ENCODE results near the gene PNRC2. TPM values are rescaled to one million over a fixed set of nuclear protein-coding genes. Genes with fewer than 3 reads are reported as not detected.

PNRC2 gene, protein sequence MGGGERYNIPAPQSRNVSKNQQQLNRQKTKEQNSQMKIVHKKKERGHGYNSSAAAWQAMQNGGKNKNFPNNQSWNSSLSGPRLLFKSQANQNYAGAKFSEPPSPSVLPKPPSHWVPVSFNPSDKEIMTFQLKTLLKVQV
- 74.1 TPM for polyA plus RNA-seq (2013, experiment 1 of 2)
- polyA plus RNA-seq (2013, experiment 2 of 2) = 72.8 TPM

DNA sequence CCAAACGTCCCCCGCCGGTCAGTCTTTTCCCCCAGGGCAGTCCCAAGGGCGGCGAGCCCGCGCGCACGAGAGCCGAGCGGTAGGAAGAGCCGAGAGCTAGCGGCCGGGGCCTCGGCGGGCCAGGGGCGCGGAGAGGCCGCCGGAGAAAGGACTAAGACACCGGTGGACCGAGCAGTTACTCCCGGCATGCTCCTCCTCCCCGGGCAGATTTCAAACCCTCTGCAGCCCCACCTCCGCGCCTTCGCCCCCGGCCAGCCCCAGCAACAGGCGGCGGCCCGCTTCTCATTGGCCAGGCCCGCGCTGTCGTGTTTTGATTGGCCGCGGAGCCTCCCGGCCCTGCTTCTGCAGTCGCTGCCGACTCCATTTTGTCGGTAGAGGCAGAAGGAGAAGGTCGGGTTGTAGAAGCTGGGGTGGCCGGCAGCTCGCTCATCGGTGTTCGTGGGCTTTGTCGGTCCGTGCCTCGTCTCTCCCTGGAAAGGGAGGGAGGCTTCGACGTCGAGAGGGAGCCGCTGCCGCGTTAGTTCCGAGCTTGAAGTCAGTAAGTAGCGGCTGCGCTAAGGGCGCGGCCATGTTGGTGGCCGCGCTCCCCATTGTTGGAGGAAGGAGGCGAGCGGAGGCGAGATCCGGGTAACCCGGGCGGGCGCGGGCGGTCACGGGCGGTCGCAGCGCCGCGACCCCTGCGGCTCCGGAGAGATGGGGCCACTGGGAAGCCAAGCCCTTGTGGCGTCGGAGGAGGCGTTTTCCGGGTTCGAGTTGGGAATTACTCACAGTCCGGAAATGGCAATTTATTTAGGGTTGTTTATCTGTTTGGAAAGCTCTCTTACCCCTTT, at the start of gene PNRC2:
TSS of gene PNRC2 (plus strand) at position 368 of the 830 bp plus-strand sequence. CDS start 1,630 bp downstream, outside the sequence.
- H3K18ac ChIP-seq (ENCODE audit: low read depth in 1 of 2, low read length in 2 of 2) = peak within 1 kb of the TSS; percentile 95 to 99
- peak within 1 kb of the TSS; percentile 91 for H2AK5ac ChIP-seq (ENCODE audit: low read length, severe bottlenecking)
- H3K27ac ChIP-seq (ENCODE audit: low read length, poor library complexity, severe bottlenecking) = peak within 1 kb of the TSS; percentile 99
- H4K8ac ChIP-seq (ENCODE audit: low read length) = peak within 1 kb of the TSS; percentile 96
- no peaks in the 10 kb centered on the region for H3K27me3 ChIP-seq (ENCODE audit: control insufficient read depth in 1 of 2, insufficient read depth in 1 of 2, low read length in 2 of 2)
- H3K14ac ChIP-seq (ENCODE audit: low read length in 2 of 2) = peak within 1 kb of the TSS; percentile 74 to 94
- peak within 1 kb of the TSS; percentile 95 for H2BK120ac ChIP-seq (ENCODE audit: low read depth, low read length)
- peak within 1 kb of the TSS; percentile 79 to 83 for H3K23ac ChIP-seq (ENCODE audit: low read length in 2 of 2)
- H3K36me3 ChIP-seq (ENCODE audit: control insufficient read depth in 1 of 2, insufficient read depth in 2 of 2, low read depth in 1 of 2, low read length in 2 of 2) = peaks cover 0 to 33% of the 10 kb centered on the region in 2 experiments
- peaks cover 7% of the 10 kb centered on the region for H3K4me1 ChIP-seq (ENCODE audit: control insufficient read depth, insufficient read depth, low read depth, low read length)
- peak within 1 kb of the TSS; percentile 100 for H2BK15ac ChIP-seq (ENCODE audit: low read depth, poor library complexity, severe bottlenecking)
- WGBS = under 1% methylated on average over 65 of the region's 84 CpGs
- H3K4me2 ChIP-seq (ENCODE audit: low read length, poor library complexity, severe bottlenecking) = peak within 1 kb of the TSS; percentile 99
- H2BK5ac ChIP-seq (ENCODE audit: low read depth, low read length, poor library complexity, severe bottlenecking) = peak within 1 kb of the TSS; percentile 99
- peak within 1 kb of the TSS; percentile 100 for H3K9ac ChIP-seq (ENCODE audit: low read length)
- no peaks in the 10 kb centered on the region for H3K79me1 ChIP-seq (replicated peaks; ENCODE audit: low read length, poor library complexity, severe bottlenecking)
- H4K91ac ChIP-seq (ENCODE audit: low read length) = peak within 1 kb of the TSS; percentile 99
- H3K4ac ChIP-seq (ENCODE audit: low read depth in 1 of 2, low read length in 2 of 2) = peak within 1 kb of the TSS; percentile 99 to 100
- peak within 1 kb of the TSS in 1 of 2 experiments; percentile 57 for H2BK12ac ChIP-seq (ENCODE audit: low read length in 2 of 2)
- peak; percentile 97 for DNase-seq
- no peaks in the 10 kb centered on the region for H3K9me3 ChIP-seq (ENCODE audit: control insufficient read depth, low read length)
- H2AFZ ChIP-seq (ENCODE audit: low read depth, low read length) = no peak within 1 kb of the TSS
- H3K4me3 ChIP-seq (ENCODE audit: insufficient read depth in 1 of 2, low read depth in 1 of 2, low read length in 2 of 2) = peak within 1 kb of the TSS; percentile 91 to 95

DNA sequence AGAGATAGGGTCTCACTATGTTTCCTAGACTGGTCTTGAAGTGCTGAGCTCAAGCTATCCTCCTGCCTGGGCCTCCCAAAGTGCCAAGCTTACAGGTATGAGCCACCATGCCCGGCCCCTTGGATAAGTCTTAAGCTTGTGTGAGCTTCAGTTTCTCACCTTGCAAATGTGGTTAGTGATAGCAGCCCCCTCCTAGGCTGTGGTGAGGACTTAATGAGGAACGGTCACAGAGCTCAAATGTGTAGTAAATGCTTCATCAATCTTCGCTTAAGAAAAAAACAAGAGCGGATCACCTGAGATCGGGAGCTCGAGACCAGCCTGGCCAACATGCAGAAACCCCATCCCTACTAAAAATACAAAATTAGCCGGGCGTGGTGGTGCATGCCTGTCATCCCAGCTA, 49.5 kb upstream of the PNRC2 start:
- peaks cover 12 to 55% of the 10 kb centered on the region in 2 experiments for H3K27me3 ChIP-seq (ENCODE audit: control insufficient read depth in 1 of 2, insufficient read depth in 1 of 2, low read length in 2 of 2)
- no peak overlapping the region for H2BK5ac ChIP-seq (ENCODE audit: low read depth, low read length, poor library complexity, severe bottlenecking)
- H3K36me3 ChIP-seq (ENCODE audit: control insufficient read depth in 1 of 2, insufficient read depth in 2 of 2, low read depth in 1 of 2, low read length in 2 of 2) = no peaks in the 10 kb centered on the region

DNA sequence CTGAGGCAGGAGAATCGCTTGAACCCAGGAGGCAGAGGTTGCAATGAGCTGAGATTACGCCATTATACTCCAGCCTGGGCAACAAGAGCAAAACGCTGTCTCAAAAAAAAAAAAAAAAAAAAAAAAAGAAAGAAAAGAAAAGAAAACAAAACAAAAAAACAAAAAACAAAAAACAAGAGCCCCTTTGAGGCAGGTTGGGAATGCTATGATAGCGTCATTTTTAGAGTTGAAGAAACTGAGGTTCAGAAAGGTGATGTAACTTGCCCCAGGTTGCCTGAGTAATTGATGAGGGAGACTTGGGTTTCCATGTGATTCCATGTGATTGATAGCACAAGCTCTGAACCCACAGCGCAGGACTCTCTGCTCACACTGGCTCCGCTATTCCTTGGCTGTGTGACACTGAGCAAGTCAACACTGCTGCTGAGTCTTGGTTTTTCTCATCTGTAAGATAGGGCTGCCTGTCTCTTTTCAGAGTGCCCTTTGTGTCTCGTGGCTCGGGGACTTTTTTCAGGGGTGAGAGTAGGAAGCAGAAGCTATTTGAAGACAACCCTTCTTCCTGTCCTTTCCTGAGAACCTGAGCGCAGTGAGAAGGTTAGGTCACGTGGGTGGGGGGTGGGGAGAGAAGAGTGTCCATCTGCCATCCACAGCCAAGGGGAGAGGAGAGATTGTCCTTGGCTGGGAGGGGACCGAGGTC, 48.9 kb upstream of the PNRC2 start:
- H3K14ac ChIP-seq (ENCODE audit: low read length in 2 of 2) = no peak overlapping the region
- H2BK120ac ChIP-seq (ENCODE audit: low read depth, low read length) = no peak overlapping the region
- H3K4ac ChIP-seq (ENCODE audit: low read depth in 1 of 2, low read length in 2 of 2) = no peak overlapping the region
- no peaks in the 10 kb centered on the region for H3K4me1 ChIP-seq (ENCODE audit: control insufficient read depth, insufficient read depth, low read depth, low read length)
- H3K79me1 ChIP-seq (replicated peaks; ENCODE audit: low read length, poor library complexity, severe bottlenecking) = no peaks in the 10 kb centered on the region
- no peak overlapping the region for H2BK12ac ChIP-seq (ENCODE audit: low read length in 2 of 2)
- no peak overlapping the region for H2BK15ac ChIP-seq (ENCODE audit: low read depth, poor library complexity, severe bottlenecking)
- no peak overlapping the region for H2AK5ac ChIP-seq (ENCODE audit: low read length, severe bottlenecking)
- 83% methylated on average over 8 of the region's 11 CpGs for WGBS
- H3K18ac ChIP-seq (ENCODE audit: low read depth in 1 of 2, low read length in 2 of 2) = no peak overlapping the region
- no peak overlapping the region for H3K4me2 ChIP-seq (ENCODE audit: low read length, poor library complexity, severe bottlenecking)
- peaks cover 12 to 53% of the 10 kb centered on the region in 2 experiments for H3K27me3 ChIP-seq (ENCODE audit: control insufficient read depth in 1 of 2, insufficient read depth in 1 of 2, low read length in 2 of 2)
- no peak overlapping the region for H3K23ac ChIP-seq (ENCODE audit: low read length in 2 of 2)
- no peak overlapping the region for H4K8ac ChIP-seq (ENCODE audit: low read length)
- no peaks in the 10 kb centered on the region for H3K36me3 ChIP-seq (ENCODE audit: control insufficient read depth in 1 of 2, insufficient read depth in 2 of 2, low read depth in 1 of 2, low read length in 2 of 2)
- no peak overlapping the region for H3K4me3 ChIP-seq (ENCODE audit: insufficient read depth in 1 of 2, low read depth in 1 of 2, low read length in 2 of 2)
- no peak overlapping the region for H4K91ac ChIP-seq (ENCODE audit: low read length)
- no peaks in the 10 kb centered on the region for H3K9me3 ChIP-seq (ENCODE audit: control insufficient read depth, low read length)
- DNase-seq = no peak
- H2BK5ac ChIP-seq (ENCODE audit: low read depth, low read length, poor library complexity, severe bottlenecking) = no peak overlapping the region
- no peak overlapping the region for H3K27ac ChIP-seq (ENCODE audit: low read length, poor library complexity, severe bottlenecking)
- H3K9ac ChIP-seq (ENCODE audit: low read length) = no peak overlapping the region
- no peak overlapping the region for H2AFZ ChIP-seq (ENCODE audit: low read depth, low read length)

More for the DNA sequence above, 49.5 kb upstream of the PNRC2 start:
- Histone ChIP-seq H3K4me3 (ENCODE audit: insufficient read depth in 1 of 2, low read depth in 1 of 2, low read length in 2 of 2) (no peak overlapping the region), H2BK12ac (ENCODE audit: low read length in 2 of 2) (no peak overlapping the region), H3K4me1 (ENCODE audit: control insufficient read depth, insufficient read depth, low read depth, low read length) (no peaks in the 10 kb centered on the region), H3K14ac (ENCODE audit: low read length in 2 of 2) (no peak overlapping the region), H3K27ac (ENCODE audit: low read length, poor library complexity, severe bottlenecking) (no peak overlapping the region), H2BK15ac (ENCODE audit: low read depth, poor library complexity, severe bottlenecking) (no peak overlapping the region), H4K8ac (ENCODE audit: low read length) (no peak overlapping the region), H3K79me1 (replicated peaks; ENCODE audit: low read length, poor library complexity, severe bottlenecking) (no peaks in the 10 kb centered on the region), H3K4ac (ENCODE audit: low read depth in 1 of 2, low read length in 2 of 2) (no peak overlapping the region), H4K91ac (ENCODE audit: low read length) (no peak overlapping the region), H3K9ac (ENCODE audit: low read length) (no peak overlapping the region), H3K4me2 (ENCODE audit: low read length, poor library complexity, severe bottlenecking) (no peak overlapping the region), H2BK120ac (ENCODE audit: low read depth, low read length) (no peak overlapping the region), H3K23ac (ENCODE audit: low read length in 2 of 2) (no peak overlapping the region), H2AK5ac (ENCODE audit: low read length, severe bottlenecking) (no peak overlapping the region), H3K9me3 (ENCODE audit: control insufficient read depth, low read length) (no peaks in the 10 kb centered on the region), H3K18ac (ENCODE audit: low read depth in 1 of 2, low read length in 2 of 2) (no peak overlapping the region), H2AFZ (ENCODE audit: low read depth, low read length) (no peak overlapping the region)
- 91% methylated on average over 6 of the region's 8 CpGs for WGBS
- DNase-seq = no peak

DNA sequence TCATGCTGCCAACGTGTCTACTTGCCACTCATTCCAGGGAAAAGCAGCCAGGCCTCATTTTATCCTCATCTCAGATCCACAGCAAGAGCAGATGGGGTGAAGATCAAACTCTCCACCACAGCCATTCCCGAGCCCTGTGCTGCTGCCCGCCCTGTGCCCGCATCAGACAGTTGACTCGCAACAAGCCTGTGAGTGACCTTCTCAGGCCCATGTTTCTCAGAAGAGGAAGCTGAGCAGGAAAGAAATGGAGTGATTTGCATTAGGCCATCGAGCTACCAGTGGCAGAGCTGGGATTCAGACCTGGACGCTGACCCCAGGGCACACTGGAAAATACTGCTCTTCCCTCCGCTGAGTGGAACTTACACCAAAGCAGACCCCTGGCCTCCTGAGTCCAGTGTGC, 47.7 kb upstream of the PNRC2 start:
- no peak overlapping the region for H4K8ac ChIP-seq (ENCODE audit: low read length)
- H3K4me3 ChIP-seq (ENCODE audit: insufficient read depth in 1 of 2, low read depth in 1 of 2, low read length in 2 of 2) = no peak overlapping the region
- no peak overlapping the region for H2BK5ac ChIP-seq (ENCODE audit: low read depth, low read length, poor library complexity, severe bottlenecking)
- H2AFZ ChIP-seq (ENCODE audit: low read depth, low read length) = no peak overlapping the region
- H3K4me2 ChIP-seq (ENCODE audit: low read length, poor library complexity, severe bottlenecking) = no peak overlapping the region
- no peaks in the 10 kb centered on the region for H3K79me1 ChIP-seq (replicated peaks; ENCODE audit: low read length, poor library complexity, severe bottlenecking)
- no peak overlapping the region for H2BK12ac ChIP-seq (ENCODE audit: low read length in 2 of 2)
- H3K36me3 ChIP-seq (ENCODE audit: control insufficient read depth in 1 of 2, insufficient read depth in 2 of 2, low read depth in 1 of 2, low read length in 2 of 2) = no peaks in the 10 kb centered on the region
- no peak for DNase-seq
- H3K9ac ChIP-seq (ENCODE audit: low read length) = no peak overlapping the region
- H3K4ac ChIP-seq (ENCODE audit: low read depth in 1 of 2, low read length in 2 of 2) = no peak overlapping the region
- no peak overlapping the region for H3K27ac ChIP-seq (ENCODE audit: low read length, poor library complexity, severe bottlenecking)
- WGBS = 85% methylated on average over 8 of the region's 8 CpGs
- no peak overlapping the region for H4K91ac ChIP-seq (ENCODE audit: low read length)
- no peak overlapping the region for H2BK15ac ChIP-seq (ENCODE audit: low read depth, poor library complexity, severe bottlenecking)
- H3K27me3 ChIP-seq (ENCODE audit: control insufficient read depth in 1 of 2, insufficient read depth in 1 of 2, low read length in 2 of 2) = peaks cover 8 to 48% of the 10 kb centered on the region in 2 experiments
- no peak overlapping the region for H3K23ac ChIP-seq (ENCODE audit: low read length in 2 of 2)
- no peak overlapping the region for H3K14ac ChIP-seq (ENCODE audit: low read length in 2 of 2)
- H3K18ac ChIP-seq (ENCODE audit: low read depth in 1 of 2, low read length in 2 of 2) = no peak overlapping the region
- no peaks in the 10 kb centered on the region for H3K9me3 ChIP-seq (ENCODE audit: control insufficient read depth, low read length)
- H2AK5ac ChIP-seq (ENCODE audit: low read length, severe bottlenecking) = no peak overlapping the region
- no peak overlapping the region for H2BK120ac ChIP-seq (ENCODE audit: low read depth, low read length)
- H3K4me1 ChIP-seq (ENCODE audit: control insufficient read depth, insufficient read depth, low read depth, low read length) = peaks cover under 1% of the 10 kb centered on the region

Data from mesenchymal stem cell (in vitro differentiated cells and primary cell).